Left renal pelvis (tissue), 4 donors: ENCODE data around the gene PMS1. TPM values are rescaled to one million over a fixed set of nuclear protein-coding genes. Genes with fewer than 3 reads are reported as not detected.

Source experiments
- DNase-seq, 4 donors: peaks; one replicate each; pipeline ENCODE4 v3.0.0-alpha.2; 2013; ENCODE audit warnings: low read depth in 4 of 4, low spot score in 3 of 4
- polyA plus RNA-seq, 4 donors: library from polyadenylated mRNA; unstranded; fragments of 120-200 nt; gene quantifications; one replicate each; pipeline ENCODE4 v1.2.1, GENCODE V29; 2013; ENCODE audit not compliant: insufficient read length in 4 of 4

PMS1 gene
- polyA plus RNA-seq, 4 donors: 34.1 to 45.9 (median 43.5) TPM

DNA sequence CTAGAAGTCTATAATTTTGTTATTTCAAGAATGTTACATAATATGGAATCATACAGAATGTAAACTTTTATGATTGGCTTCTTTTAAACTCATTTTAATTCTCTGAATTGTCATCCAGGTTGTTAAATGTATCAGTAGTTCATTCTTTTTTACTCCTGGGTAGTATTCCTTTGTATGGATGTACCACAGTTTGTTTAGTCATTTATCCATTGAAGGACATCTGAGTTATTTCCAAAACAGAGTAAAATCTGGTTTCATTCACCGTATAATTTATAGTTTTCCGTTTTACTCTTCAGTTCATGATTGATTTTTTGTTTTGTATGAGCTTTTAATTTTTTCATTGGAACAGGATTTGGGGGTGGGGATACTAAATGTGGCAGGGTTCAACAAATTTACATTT, 132.4 kb downstream of the PMS1 start:
- no peak for DNase-seq

Other genes starting within 250 kb of the PMS1 start
- 100 to 1,000 TPM; 103 to 145 (median 121) TPM for gene SLC40A1, start 203.7 kb upstream of the PMS1 start, polyA plus RNA-seq
- gene ASNSD1, start 123.0 kb upstream of the PMS1 start, polyA plus RNA-seq: 10 to 100 TPM; 52.2 to 72.0 (median 60.1) TPM
- gene ANKAR, start 109.8 kb upstream of the PMS1 start, polyA plus RNA-seq: 10 to 100 TPM in 2 of 4 donors, 1 to 10 TPM in 2; 8.8 to 11.4 (median 10.0) TPM
- gene OSGEPL1, start 21.7 kb upstream of the PMS1 start, polyA plus RNA-seq: 10 to 100 TPM; 18.2 to 24.8 (median 18.6) TPM
- 100 to 1,000 TPM in 2 of 4 donors, 10 to 100 TPM in 2; 78.2 to 114 (median 95.1) TPM for gene ORMDL1, start 111 bp upstream of the PMS1 start, polyA plus RNA-seq